HG03460 (cell line): ENCODE results near the gene TGM2.

Experiments used
- ATAC-seq: cut with Tn5 transposase; IDR thresholded peaks from one replicate; pipeline ENCODE4 v1.9.1; 2021; ENCODE audit not compliant: unreplicated experiment

Gene TGM2

DNA sequence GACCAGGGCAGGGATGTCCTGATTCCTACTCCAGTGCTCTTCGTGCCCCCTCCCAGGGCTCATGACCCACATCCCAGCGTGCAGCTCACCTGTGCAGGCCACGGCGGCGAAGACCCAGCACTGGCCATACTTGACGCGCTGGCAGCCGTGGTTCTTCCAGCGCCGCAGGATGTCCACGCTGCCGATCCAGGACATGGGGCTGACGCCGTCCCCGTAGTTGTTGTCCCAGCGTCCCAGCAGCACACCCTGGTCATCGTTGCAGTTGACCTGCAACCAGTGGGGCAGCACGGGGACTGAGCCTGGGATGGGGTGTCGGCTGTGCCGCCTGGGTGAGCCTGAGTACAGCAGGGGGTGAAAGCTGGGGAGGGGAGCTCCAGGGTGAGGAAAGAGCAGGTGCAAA is 18.4 kb downstream of the TGM2 start:
- no peak for ATAC-seq

GRCh38 chr20:38146156-38146555 is 18.9 kb downstream of the TGM2 start:
- no peak for ATAC-seq

GRCh38 chr20:38145729-38146075 is 19.4 kb downstream of the TGM2 start:
- no peak for ATAC-seq

DNA sequence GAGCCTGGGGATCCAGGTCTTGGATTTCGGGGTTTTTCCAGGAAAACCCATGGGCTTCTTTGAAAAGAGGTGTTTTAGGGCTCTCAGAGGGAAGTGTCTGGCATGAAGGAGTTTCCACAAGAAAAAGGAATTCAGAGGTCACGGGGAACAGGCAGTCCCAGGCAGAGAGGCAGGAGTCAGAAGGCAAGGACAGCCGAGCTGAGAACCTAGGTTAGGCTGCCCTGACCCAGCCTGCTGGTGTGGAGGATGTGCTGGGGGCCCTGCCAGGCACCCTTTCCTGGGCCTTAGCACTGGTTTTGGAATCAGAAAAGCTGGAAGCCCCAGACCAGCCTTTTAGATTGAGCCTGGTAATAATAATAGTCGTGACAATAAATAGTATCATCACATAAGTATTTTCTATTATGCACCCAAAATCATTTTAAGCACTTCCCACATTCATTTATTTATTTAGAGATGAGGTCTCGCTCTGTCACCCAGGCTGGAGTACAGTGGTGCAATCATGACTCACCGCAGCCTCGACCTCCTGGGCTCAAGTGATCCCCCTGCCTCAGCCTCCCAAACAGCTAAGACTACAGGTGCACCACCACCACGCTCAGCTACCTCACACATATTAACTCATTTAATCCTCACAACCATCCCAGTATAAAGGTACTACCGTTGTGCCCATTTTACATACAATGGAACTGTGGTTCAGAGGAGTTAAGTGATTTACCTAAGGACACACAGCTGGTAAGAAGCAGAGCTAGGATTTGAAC is 19.9 kb downstream of the TGM2 start:
- ATAC-seq: no peak

DNA sequence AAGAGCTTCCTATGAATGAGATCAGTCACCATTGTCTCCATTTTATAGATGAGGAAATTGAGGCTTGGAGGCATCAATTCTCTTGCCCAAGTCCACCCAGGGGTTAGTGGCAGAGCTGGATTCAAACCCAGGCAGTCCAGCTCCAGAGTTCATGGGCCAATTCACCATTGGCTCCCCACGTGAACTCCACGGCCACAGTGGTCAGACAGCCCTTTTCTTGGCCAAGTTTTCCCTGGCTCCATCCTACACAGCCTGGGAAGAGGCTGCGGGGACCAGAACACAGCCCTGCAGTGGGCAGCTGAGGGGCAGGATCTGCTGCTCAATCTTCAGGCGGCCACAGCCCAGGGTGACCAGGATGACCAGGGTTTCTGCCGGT is 20.5 kb downstream of the TGM2 start:
- no peak for ATAC-seq

GRCh38 chr20:38143646-38144554 is 21.2 kb downstream of the TGM2 start:
- no peak for ATAC-seq

DNA sequence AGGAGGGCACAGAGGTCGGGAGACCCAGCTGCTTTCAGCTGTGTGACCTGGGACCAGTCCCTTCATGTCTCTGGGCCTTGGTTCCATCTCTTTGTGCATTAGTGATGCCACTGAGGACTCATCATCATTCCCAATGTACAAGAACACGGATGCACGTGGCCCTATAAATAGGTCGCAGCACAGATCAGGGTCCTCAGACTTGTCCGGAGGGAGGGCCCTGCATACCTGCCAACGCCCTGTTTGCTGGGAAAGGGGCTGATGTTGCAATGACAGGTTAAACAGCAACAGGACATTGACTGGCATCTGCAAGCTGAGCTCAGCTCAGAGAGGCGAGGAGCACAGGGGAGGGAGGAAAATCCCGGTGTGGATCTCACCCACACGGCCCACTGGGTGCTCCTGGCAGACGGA is 21.8 kb downstream of the TGM2 start:
- ATAC-seq: no peak

- ATAC-seq: no peak
These were observed 23.1 kb downstream of the TGM2 start for GRCh38 chr20:38141889-38142494.

DNA sequence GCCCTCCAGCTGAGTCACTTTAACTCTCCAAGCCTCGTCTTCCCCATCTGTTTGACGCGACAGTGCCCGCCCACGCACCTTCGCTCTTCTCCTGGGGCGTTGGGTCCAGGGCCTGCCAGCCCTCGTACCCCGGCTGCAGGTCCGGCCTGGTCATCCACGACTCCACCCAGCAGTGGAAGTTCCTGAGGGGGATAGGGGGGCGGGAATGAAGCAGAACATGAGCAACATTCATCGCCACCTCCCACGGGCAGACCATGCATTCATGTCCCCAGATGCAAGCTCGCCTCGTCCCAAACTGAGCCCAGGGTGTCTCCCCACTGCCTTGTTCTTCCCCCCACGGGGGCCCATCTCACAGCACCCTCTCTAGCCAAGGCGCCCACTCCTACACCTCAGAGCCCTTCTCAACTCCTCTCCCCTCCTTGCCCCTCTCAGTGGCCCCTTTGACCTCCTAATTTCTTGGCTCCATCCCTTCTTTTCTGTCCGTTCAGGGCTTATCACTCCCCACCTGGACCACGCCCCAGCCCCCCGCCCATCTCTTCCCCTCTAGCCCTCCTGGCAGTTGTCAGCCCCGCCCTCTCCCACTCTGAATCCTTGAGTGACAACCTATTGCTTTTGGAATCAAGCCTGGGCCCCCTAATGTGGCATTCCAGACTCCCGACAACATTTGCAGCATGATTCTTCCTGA is 23.7 kb downstream of the TGM2 start:
- no peak for ATAC-seq

- ATAC-seq: no peak
These were observed 24.9 kb downstream of the TGM2 start for GRCh38 chr20:38139977-38140753.

DNA sequence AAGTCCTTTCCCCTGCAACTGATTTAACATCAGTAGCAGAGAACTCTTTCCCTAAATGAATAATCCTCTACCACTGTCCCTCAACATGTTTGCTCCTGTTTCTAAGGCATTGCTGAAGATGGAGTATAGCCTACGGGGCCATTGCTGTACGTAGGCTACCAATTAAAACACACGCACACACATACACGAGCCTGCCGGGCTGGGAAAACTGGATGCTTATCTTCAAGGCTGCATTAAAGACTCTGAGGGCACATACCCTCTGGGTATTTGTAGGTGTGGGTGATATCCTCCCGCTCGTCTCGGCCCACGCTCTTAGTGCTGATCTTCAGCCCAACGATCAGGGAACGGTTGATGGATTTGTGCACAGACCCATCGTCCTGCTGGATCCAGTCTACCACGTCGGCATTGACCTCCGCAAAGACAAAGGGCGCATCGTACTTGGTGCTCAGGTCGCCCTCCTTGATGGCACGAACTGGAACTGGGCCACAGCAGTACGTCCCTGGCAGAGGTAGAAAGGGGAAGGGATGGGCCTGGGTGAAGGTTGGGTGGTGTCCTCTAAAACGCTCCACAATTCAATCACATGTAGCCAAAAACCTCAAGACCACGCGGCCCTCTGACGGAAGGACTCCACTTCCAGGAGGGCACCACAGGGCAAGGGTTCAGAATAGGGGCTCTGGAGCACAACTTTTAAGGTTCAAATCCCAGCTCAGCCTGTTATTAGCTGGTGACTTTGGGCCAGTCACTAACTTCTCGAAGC is 25.7 kb downstream of the TGM2 start:
- ATAC-seq: no peak

DNA sequence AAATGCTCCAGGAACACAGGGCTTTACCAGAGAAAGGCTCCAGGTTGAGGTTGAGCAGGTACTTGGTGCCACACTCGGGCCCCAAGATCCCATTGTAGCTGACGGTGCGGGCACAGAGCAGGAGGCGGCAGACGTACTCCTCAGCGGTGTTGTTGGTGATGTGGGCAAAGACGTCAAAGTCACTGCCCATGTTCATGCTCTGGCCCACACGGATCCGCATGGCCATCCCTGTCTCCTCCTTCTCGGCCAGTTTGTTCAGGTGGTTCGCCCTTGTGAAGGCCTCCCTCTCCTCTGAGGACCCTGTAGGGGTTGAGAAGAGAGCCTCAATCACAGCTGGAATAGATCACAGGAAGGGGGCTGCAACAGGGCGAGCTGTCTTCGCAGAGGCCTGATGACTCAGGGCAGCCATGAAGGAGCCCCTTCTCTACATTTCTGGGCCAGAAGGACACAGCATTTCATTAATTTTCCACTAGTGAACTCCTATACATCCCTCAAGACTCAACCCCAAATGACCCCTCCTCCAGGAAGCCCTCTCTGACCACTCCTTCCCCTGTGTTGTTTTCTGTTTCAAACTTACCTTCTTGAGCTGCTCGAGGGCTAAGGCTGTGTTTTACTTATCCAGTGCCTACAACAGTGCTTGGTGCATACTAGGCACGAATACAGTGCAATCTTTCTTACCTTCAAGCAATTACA is 26.8 kb downstream of the TGM2 start:
- no peak for ATAC-seq

DNA sequence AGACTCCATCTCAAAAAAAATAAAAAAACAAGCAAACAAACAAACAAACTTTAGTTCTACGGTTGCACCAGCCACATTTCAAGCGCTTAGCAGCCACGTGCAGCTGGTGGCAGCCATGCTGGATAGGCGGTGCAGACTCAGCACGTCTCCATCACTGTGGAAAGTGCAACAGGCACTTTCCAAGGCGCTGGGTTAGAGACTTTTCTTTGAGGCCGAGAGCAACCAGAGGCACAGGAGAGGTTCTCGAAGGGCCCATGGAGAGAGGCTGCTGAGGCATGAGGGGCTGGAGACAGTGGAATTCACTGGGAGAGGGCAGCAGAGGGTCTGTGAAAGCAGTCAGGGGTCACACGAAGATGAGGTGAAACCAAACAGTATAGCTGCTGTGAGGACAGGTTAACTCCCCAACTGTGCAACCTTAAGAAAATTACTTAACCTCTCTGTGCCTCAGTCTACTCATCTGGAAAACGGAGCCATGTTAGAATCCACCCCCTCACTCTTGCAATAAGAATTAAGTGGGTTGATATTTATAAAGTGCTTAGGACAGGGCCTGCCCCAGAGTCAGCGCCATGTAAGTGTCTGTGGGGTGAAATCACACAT is 27.5 kb downstream of the TGM2 start:
- ATAC-seq: no peak

DNA sequence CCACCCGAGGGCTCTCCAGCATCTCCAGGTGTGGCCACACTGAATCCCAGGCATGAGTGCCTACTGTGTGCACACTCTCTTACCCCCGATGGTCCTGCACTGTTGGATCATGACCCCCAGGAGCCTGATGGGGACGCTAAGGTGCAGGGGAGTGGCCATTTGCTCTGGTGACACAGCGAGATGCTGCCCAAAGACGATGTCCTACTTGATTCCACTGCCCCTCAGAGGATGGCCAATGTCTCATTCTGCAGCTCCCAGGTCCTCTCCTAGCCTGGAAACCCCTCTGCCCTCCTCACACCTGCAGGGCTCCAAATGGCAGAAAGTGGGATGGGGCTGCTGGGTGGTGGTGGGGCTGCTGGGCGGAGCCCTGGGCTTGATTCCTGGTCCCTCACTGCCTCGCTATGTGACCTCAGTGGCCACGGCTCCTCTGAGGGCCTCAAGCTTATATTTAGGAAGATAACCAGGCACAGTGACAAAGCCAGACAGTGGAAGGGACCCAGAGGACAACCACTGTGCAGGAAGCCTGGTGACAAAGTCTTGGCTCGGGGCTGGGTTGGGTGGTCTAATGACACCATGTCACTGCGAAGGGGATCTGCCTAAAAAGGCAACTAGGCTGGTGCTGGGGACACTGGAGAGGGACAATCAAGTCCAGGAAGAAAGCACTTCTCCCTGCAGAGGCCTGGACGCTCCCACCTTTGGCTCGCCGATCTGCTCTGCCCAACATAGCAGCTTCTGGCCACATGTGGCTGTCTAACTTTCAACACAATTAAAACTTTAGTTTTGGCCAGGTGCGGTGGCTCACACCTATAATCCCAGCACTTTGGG is 28.4 kb downstream of the TGM2 start:
- ATAC-seq: no peak

- ATAC-seq: no peak
These were observed 29.2 kb downstream of the TGM2 start for GRCh38 chr20:38135651-38136420.

- ATAC-seq: no peak
These were observed 29.8 kb downstream of the TGM2 start for GRCh38 chr20:38135271-38135650.
